Sigmoid colon (tissue), 4 donors: ENCODE measurements around the gene PTER.

ENCODE experiments used
- EP300 ChIP-seq, 4 donors: sonication (generic); formaldehyde crosslinking; IDR thresholded peaks; one replicate each; pipeline ENCODE4 v1.6.1; 2017; ENCODE audit warnings: antibody characterized with exemption in 4 of 4
- POLR2A ChIP-seq, 2 donors: fragments of 450-650 bp; IDR thresholded peaks; one replicate each; pipeline ENCODE4 v1.6.1; 2016; ENCODE audit warnings: antibody characterized with exemption in 2 of 2, mild to moderate bottlenecking in 2 of 2, moderate library complexity in 2 of 2
- POLR2AphosphoS5 ChIP-seq, 4 donors: sonication (generic); formaldehyde crosslinking; IDR thresholded peaks; one replicate each; pipeline ENCODE4 v1.6.1; 2017; ENCODE audit warnings: antibody characterized with exemption in 4 of 4
- TF ChIP-seq, protein P1 (sequence below), 4 experiments: fragments of 450-650 bp in 3 of 4; fragments of 200-600 bp in 1 of 4; IDR thresholded peaks; one replicate each; pipeline ENCODE4 v1.5.1; 2016 to 2019; ENCODE audit warnings: antibody characterized with exemption in 4 of 4, mild to moderate bottlenecking in 3 of 4, moderate library complexity in 2 of 4

DNA sequence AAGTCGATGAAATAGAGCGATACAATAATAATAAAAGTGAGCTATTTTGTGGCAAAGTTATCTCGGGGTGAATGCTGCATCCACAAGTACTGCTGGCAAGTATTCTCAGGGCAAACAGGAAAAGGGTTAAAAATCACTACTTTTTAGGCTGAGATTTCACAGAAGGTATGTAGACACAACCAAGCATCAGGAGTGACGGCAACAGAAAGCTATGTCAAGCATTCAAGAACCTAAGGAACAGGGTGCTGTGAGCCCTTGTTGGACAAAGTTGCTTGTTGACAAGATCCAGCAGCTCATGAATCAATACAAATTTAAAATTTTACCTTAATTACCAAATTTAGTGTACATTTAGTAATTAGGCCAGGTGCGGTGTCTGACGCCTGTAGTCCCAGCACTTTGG is 126.1 kb downstream of the PTER start:
- TF ChIP-seq, protein P1, sequence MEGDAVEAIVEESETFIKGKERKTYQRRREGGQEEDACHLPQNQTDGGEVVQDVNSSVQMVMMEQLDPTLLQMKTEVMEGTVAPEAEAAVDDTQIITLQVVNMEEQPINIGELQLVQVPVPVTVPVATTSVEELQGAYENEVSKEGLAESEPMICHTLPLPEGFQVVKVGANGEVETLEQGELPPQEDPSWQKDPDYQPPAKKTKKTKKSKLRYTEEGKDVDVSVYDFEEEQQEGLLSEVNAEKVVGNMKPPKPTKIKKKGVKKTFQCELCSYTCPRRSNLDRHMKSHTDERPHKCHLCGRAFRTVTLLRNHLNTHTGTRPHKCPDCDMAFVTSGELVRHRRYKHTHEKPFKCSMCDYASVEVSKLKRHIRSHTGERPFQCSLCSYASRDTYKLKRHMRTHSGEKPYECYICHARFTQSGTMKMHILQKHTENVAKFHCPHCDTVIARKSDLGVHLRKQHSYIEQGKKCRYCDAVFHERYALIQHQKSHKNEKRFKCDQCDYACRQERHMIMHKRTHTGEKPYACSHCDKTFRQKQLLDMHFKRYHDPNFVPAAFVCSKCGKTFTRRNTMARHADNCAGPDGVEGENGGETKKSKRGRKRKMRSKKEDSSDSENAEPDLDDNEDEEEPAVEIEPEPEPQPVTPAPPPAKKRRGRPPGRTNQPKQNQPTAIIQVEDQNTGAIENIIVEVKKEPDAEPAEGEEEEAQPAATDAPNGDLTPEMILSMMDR (IDR thresholded peaks at IDR 0.05) = no peak
- TF ChIP-seq POLR2A (IDR thresholded peaks at IDR 0.05) (no peak), POLR2AphosphoS5 (IDR thresholded peaks at IDR 0.05) (no peak), EP300 (IDR thresholded peaks at IDR 0.05) (no peak)
